Measurements from ENCODE around the gene DNAJC10.
"Not testable (repeated sequence)": the region's sequence is repeated elsewhere in the genome, so short reads cannot be mapped to it uniquely, and the experiment has no call there.

Gene DNAJC10, protein sequence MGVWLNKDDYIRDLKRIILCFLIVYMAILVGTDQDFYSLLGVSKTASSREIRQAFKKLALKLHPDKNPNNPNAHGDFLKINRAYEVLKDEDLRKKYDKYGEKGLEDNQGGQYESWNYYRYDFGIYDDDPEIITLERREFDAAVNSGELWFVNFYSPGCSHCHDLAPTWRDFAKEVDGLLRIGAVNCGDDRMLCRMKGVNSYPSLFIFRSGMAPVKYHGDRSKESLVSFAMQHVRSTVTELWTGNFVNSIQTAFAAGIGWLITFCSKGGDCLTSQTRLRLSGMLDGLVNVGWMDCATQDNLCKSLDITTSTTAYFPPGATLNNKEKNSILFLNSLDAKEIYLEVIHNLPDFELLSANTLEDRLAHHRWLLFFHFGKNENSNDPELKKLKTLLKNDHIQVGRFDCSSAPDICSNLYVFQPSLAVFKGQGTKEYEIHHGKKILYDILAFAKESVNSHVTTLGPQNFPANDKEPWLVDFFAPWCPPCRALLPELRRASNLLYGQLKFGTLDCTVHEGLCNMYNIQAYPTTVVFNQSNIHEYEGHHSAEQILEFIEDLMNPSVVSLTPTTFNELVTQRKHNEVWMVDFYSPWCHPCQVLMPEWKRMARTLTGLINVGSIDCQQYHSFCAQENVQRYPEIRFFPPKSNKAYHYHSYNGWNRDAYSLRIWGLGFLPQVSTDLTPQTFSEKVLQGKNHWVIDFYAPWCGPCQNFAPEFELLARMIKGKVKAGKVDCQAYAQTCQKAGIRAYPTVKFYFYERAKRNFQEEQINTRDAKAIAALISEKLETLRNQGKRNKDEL

DNA sequence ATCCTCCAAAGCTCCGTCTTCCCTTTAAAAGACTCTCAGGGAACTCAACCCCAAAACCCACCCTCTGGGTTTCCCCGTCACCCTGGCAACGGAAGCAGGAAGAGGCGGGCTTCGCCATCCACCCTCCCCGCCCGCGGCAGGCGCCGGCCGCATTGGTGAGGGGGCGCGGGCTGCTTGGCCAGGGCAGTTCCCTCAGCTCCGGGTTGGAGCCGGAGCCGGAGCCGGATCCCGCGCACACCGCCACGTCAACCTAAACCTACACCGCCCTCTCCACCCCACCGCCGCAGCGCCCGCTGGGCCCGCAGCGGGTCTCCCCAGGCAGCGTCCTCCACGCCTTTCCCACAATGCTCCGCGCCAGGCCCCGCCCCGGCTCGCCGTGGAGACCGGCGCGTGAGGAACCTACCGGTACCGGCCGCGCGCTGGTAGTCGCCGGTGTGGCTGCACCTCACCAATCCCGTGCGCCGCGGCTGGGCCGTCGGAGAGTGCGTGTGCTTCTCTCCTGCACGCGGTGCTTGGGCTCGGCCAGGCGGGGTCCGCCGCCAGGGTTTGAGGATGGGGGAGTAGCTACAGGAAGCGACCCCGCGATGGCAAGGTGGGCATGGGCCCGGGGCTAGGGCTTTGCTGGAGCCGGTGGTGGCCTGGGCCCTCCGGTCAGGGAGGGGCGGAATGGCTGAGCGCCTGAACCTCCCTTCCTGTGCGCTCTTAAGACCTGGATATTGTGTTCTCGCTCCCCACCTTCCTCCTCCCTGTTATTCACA lies at the start of gene DNAJC10:
TSS of gene DNAJC10 (plus strand) at position 366 of the 758 bp plus-strand sequence. CDS start 1,830 bp downstream, outside the sequence.
- DNase-seq = peak; percentile 25 to 96

DNA sequence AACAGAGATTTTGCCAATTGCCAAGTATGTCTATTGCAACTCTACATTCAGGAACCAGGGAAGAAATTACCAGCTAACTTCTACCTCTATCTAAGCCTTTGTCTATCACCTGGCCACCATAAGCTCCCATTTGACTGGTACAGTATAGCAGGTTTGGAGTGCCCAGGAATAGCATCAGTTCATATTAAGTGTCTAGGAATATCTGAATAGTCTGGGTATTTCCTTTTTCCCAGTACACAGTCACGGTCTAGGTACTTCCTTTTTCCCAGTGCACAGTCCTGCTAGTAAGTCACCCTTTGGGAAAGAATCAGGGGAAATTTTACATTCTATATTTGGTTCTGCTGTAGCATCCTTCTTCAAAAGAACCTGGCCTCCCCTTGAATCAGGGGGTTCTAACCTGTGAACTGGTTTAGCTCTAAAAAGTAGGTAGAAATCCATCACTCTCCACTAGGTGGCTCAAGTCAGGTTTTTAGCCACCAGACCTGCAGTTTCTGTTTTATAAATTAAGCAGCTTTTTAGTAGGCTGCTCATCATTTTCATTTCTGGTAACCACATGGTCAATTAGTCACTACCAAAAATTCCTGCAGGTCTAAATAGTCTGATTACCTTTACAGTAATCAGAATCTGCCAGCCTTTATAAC lies 49.3 kb upstream of the DNAJC10 start:
- peak in 1 of 2 donors; percentile 57 for DNase-seq

DNA sequence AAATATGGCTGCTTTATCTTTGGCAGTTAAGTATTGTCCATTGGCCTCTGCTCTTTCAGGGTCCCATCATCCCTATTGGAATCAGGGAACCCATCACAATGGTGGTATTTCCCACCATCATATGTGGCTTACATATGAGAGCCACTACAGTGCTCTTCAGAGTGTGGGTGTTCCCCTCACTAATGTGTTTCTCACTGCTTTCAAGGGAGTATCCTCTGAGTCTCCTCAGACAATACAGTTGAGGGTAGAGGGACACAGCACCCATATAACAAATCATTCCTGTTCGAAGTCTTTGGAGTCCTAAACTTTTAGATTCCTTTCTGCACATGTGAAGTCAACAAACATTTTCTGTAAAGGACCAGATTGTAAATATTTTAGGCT lies 48.8 kb upstream of the DNAJC10 start:
- no peak for DNase-seq

DNA sequence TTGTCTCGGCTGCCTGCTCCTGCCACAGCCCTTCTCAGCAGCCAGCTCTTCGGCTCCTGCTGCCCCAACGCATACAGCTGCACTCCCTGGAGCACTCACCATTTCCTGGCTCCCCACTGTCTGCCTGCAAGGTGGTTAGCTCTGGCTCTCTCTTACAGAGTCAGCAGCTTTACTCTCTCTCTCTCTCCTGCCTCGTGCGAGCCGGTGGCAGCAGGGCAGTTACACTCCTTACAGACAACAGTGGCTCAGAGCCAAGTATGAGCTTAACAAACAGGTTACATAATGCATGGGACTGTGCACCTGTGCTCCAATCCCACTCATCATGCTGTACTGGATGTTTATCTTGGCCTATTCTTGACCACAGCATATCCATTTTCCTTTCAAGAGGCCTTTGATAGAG lies 47.4 kb upstream of the DNAJC10 start:
- no peak for DNase-seq

DNA sequence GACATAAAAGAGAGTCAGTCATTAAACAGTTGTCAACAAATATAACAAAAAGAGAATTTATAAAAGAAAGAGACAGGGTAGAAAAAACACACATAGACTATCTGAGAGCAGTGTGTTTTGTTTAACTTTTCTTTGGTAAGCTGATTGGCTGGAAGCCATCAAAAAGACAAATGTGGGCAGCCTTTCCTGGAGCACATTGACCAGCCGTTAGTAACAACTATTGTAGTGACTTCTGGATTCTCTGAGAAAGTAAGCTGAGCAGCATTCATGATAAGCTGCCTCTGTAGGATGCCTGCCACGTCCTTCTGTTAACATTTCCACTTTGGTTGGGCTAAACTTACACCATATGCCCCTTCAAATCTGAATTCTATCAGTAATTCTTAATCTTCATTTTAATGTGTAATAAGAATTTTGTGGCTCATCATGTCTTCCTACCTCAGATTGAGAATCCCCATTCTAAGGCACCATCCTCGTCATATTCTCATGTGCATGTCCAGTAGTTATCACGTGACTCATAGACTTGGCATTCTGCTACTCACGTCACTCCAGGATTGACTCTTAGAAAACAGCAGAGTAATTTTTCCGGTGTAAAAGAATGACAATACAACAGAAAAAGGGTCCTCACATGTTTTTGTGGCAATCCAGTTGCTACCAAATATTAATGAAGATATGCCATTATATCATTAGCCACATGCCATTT lies 43.4 kb upstream of the DNAJC10 start:
- no peak for DNase-seq

DNA sequence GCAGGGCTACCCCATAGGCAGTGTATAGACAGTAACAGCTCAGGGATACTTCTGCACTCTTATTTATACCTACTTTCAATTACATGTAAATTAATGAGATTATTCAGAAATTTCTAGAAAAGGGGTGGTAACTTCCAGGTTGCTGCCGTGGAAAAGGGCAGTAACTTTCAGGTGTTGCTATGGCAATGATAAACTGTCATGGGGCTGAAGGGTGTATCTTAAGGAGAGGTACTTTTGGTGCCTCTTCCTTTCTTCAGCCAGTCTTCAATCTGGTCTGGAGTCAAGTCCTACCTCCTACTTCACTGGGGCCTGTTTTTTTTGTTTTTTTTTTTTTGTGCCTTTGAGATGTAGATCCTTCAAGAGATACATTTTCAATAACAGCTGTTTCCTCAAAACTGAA lies 35.2 kb upstream of the DNAJC10 start:
- no peak for DNase-seq

DNA sequence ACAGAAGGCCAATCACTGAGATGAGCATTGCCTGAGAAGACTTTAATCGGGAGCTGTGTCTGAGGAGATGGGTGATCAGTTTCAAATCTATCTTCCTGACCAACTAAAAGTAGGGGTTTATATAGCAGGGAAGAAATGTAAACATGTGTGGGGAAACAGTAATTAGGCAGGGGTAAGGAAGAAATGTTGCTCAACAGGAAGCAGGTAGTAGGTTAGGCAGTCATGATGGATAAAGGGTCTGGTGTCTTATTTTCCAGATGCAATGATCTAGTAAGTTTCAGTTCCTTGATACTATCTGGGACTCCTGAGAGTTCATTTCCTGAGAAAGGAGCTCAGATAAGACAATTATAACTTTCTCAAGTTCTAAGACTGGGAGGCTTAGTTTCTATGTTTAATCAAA lies 33.8 kb upstream of the DNAJC10 start:
- DNase-seq = no peak

DNA sequence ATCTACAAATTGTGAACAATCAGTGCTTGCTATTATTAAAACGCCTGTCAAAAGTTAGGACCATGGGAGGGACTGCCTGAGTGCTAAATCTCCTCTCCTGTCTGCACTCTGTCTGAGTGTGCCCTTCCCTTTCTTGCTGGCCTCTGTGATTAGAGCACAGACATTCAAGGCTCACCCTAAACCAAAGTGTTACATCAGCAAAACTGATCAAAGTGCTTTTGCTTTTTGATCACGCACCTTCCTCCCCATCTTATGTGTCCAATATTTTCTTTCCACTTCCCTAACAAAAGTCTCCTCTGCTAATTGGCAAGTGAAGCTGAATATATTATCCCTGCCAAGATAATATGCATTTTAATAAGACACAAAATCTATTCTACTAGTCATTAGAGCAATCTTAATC lies 30.5 kb upstream of the DNAJC10 start:
- no peak for DNase-seq

DNA sequence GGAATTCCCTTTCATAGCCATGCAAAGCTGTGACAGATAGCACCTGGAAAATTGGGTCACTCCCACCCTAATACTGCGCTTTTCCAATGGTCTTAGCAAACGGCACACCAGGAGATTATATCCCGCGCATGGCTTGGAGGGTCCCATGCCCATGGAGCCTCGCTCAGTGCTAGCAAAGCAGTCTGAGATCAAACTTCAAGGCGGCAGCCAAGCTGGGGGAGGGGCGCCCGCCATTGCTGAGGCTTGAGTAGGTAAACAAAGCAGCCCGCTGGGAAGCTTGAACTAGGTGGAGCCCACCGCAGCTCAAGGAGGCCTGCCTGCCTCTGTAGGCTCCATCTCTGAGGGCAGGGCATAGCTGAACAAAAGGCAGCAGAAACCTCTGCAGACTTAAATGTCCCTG lies 29.3 kb upstream of the DNAJC10 start:
- DNase-seq = not testable (repeated sequence)

DNA sequence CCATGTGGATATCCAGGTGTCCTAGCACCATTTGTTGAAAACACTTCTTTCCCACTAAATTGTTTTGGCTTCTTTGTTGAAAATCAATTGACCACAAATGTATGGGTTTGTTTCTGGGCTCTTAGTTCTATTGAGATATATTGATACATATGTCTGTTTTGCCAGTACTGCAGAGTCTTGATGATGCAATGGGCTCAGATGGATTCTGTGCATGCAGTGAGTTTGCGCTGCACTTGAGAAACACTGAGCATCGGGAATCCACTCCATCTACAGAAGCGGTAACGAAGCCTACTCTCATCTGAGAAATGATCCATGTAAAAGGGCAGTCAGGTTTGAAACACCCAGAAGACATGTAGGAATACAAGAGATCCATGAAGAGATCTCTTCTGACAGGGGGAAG lies 21.9 kb upstream of the DNAJC10 start:
- DNase-seq = no peak

DNA sequence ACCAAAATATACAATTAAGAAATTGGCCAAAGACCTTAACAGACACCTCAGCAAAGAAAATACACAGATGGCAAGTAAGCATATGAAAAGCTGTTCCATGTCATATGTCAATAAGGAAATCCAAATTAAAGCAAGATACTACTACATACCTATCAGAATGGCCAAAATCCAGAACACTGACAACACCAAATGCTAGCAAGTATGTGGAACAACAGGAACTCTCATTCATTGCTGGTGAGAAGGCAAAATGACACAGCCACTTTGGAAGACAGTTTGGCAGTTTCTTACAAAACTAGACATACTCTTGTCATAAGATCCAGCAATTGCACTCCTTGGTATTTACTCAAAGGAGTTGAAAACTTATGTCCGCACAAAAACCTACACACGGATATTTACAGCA lies 20.3 kb upstream of the DNAJC10 start:
- no peak for DNase-seq

DNA sequence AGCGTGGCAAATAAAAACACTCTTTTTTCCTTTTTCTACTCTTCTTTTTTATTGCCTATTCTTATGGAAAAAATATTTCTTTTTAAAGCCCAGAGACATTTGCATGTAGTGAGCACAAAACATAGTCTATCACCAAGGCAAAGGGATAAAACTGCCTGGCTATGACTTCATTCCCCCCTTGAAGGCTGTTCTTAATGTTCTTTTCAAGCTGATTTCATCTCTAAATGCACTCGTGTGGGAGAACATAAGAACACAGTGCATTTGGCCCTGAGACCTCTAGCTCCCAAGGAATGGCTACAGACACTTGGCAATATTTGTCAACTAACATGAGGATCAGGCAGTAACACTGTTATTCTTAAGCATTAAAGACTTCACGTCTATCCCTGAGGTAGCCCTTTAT lies 17.4 kb upstream of the DNAJC10 start:
- no peak for DNase-seq

DNA sequence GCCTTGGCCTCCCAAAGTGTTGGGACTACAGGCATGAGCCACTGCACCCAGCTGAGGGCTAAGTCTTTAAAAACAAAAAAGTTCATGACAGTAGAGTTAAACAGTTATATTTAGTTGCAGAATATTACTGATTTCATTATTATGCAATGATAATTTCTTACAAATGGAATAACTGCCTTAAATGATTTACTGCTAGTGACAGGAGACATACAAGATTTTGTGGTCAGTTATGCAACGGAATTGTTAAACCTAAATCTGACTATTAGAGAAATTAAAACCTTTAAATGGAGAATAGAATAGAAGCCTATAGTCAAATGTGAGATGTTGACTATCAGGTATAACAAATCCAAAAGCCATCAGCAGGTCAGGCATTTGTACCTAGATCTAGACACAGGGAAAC lies 10.3 kb upstream of the DNAJC10 start:
- no peak for DNase-seq

DNA sequence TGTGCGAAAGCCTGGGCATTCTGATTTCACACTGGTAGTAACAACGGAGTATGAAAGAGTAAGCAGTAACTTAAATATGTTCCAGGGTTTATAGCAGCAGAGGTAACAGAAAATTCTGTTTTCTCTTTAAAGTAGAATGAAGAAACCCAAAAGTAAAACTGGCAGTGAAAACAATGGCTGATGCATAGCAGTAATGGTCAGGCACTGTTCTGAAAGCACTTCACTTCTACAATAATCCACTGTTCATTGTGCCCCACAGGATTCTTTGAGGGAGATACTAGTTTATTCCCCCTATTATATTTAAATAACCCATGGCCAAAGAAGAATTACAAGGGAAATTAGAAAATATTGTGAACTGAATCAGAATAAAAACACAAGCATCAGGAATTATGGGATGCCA lies 9.3 kb upstream of the DNAJC10 start:
- no peak for DNase-seq

DNA sequence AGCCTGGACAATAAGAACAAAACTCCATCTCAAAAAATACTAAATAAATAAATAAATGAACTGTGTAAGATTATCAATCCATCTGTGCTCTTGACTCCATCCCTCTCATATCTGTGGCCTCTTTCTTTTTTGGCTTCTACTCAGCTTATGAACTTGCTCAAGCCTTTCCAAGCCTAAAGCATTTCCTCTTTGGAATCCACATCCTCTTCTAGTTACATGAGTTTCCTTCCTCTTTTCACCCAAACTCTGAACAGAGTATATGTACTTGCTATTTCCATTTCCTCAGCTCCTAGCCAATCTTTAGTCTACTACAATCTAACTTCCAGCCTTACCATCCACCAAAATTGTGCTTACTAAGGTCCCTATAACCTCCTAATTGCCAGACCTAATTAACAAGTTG lies 2.5 kb upstream of the DNAJC10 start:
- peak in 1 of 2 donors; percentile 64 for DNase-seq

DNA sequence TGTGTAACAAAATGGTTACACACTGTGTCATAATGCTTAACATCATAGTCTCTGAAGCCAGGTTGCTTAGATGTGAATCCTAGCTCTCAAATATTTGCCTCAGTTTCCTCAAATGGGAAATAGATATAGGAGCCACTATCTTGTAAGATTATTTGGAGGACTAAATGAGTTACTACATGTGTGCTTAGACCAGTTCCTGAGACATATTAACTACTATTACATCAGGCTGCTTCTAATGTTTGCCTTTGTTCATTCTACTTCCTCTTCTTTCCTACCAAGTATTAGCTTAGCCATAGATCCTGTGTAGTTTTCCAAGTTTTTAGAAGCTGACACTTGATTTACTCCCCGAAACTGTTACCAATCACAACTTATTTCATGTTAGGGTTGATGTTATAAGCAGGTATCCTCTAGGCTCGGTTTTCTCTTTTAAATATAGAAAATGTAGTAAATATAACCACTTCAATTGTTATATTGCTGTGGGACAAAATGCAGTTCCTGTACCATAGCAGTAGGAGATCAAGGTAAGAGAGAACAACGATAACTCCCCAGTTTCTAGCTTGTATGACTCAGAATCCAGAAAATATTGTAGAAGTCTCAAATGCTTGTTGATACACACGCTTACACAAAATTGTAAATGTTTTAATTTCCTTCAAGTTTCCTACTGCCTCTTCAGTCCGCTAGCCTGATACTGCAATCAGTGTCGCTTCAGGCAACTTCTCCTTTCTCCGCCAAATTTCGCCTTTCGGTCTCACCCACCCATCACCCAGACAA lies 751 bp upstream of the DNAJC10 start:
- peak in 1 of 2 donors; percentile 66 for DNase-seq

DNA sequence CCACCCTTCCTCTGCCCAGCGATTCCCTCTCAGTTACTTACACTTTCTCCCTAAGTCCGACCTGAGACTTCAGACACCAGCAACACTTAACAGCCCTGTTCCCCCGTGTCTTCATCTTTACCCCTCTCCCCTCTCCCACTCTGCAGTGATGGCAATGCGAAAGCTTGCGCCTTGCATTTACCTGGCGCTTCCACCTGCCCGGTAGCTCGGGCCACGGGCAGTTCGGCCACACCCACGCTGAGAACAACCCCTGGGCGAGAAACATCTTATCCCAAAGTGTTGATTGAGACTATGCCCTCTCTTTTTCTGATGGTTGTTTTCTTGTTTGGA lies 558 bp downstream of the DNAJC10 start:
- DNase-seq = no peak

DNA sequence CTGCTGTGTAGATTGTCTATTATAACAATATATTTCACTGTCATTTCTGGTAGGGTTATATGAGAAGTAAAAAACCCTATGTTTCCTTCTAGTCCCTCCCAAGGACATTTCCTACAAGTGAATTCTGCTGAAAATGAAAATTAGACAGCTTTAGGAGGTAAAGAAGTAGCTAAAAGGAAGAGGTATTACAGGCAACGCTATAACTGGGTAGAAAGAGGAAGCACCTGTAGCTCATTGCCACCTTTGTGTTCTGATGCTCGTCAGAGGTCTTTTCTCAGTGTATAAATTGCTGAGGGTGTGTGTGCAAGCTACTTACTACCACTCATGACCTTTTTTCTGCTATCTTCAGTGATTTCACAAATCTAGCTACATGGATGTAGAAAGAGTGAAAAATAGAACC lies 1.4 kb downstream of the DNAJC10 start:
- DNase-seq = no peak

DNA sequence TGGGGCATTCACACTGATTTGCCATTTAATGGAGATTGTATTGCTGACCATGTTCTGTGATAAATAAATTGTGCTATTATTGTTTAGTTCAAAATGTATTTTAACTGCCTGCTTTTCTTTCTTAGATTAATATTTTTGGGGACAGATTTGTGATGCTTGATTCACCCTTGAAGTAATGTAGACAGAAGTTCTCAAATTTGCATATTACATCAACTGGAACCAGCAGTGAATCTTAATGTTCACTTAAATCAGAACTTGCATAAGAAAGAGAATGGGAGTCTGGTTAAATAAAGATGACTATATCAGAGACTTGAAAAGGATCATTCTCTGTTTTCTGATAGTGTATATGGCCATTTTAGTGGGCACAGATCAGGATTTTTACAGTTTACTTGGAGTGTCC lies 1.8 kb downstream of the DNAJC10 start:
- no peak for DNase-seq

DNA sequence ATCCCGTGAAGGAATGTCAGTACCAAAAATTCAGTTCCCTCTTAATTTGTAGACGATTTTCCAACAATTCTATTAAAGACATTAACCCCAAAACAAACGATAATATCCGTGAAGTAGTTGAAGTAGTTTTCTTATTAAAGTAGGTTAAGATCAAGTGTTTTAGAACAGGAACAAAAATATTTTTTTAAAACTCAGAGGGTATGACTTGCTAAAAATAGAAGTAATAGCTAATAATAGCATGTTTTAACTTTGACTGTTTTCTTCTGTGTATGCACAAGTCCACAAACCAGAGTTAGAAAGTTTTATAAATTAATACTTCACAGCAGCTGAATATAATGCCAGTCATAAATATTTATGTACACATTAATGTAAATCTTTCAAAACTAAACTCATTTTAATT lies 2.4 kb downstream of the DNAJC10 start:
- no peak for DNase-seq

DNA sequence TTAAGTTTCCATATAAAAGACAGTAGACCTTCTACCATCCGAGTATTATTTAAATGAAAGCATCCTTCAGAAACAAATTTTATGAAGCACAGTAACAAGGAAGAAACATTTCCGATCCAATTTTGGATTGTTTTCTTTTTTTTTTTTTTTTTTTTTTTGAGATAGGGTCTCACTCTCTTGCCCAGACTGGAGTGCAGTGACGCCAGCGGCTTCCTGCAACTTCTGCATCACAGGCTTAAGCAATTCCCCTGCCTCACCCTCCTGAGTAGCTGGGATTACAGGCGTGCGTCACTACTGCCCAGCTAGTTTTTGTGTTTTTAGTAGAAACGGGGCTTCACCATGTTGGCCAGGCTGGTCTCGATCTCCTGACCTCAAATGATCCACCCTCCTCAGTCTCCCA lies 3.1 kb downstream of the DNAJC10 start:
- not testable (repeated sequence) for DNase-seq

DNA sequence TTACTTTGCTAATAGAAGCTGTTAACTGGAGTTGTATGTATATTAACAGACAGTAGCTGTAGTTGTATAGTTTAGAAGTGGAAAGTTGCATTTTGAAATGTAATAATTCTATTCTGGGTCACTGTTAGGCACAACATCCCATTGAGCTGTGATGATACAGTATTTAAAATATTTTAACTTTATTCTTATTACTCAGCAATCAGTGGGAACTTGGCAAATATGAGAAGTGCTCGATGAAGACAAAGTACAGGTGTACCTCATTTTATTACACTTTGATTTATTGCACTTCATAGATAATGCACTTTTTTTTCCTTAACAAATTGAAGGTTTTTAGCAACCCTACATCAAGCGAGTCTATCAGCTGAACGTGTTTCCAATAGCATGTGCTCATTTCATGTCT lies 8.6 kb downstream of the DNAJC10 start:
- no peak for DNase-seq
